ENCODE data around the gene YWHAQ.

GRCh38 chr2:9548506-9548905 is 82.3 kb downstream of the YWHAQ start:
- TF ChIP-seq CTCF (IDR thresholded peaks at IDR 0.05) (no peak), POLR2A (IDR thresholded peaks at IDR 0.05) (no peak)

Measured in esophagus squamous epithelium (tissue), 4 donors.